Measurements from ENCODE around the gene BTG4.

- TF ChIP-seq EZH2 (IDR thresholded peaks at IDR 0.05; ENCODE audit: borderline replicate concordance), result no peak
- no peak for TF ChIP-seq CTCF (IDR thresholded peaks at IDR 0.05; ENCODE audit: poor library complexity)
Observed at GRCh38 chr11:111476956-111477355, 35.2 kb downstream of the BTG4 start.
